ENCODE results near the gene AATK. TPM values are rescaled to one million over a fixed set of nuclear protein-coding genes. Genes with fewer than 3 reads are reported as not detected.

Gene AATK
- total RNA-seq, 2 donors from 2014 or later = 3.3 to 4.3 TPM

DNA sequence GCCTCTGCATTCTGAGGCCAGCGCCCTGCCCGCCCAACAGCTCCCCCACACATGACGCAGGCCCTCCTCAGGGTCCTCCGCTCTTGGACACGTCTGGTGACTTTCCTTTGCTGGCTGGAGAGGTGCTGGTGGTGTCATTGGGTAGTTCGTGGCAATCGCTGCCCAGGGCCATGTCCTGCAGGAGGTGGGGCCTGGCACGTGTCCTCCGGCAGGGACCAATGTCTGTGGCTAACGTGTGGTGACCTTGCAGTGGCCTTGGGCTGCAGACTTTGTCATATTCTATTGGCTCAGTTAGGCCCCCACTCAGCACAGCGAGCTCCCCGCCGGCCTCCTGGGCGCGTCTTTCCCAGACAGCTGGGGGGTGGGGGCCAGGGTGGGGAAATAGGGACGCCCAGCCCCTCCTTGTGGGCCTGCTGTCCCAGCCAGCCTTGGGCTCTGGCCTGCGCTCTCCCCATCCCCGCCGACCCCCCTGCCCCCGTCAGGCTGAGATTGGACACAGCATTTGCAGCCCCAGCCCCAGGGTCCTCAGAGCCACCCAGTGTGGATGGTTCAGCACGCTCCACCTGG, 52.8 kb downstream of the AATK start:
- Mint-ChIP-seq H3K27me3 (ENCODE audit: insufficient read depth) (no peaks in the 10 kb centered on the region), H3K4me1 (no peaks in the 10 kb centered on the region), H3K4me3 (no peak overlapping the region), H3K9me3 (no peaks in the 10 kb centered on the region), H3K27ac (no peak overlapping the region), H3K36me3 (ENCODE audit: low read depth) (no peaks in the 10 kb centered on the region)
- Histone ChIP-seq H3K36me3 (ENCODE audit: control insufficient read depth, insufficient read depth, low read length) (no peaks in the 10 kb centered on the region), H3K4me1 (ENCODE audit: control insufficient read depth, insufficient read depth, low read length) (no peaks in the 10 kb centered on the region), H3K4me3 (ENCODE audit: low read length) (no peak overlapping the region), H3K27me3 (ENCODE audit: control insufficient read depth, insufficient read depth, low read length, poor library complexity, severe bottlenecking) (no peaks in the 10 kb centered on the region), H3K9me3 (ENCODE audit: control insufficient read depth, low read length) (no peaks in the 10 kb centered on the region), H3K9ac (ENCODE audit: extremely low read depth, low read length, poor library complexity, severe bottlenecking) (no peak overlapping the region), H3K27ac (ENCODE audit: low read depth, low read length) (peak overlapping the region; percentile 49)
- 90 to 95% methylated on average over 6 to 21 of the region's 21 CpGs for WGBS, 2 experiments (ENCODE audit: insufficient coverage in 1 of 2, insufficient read length in 1 of 2)
- TF ChIP-seq, protein P1, sequence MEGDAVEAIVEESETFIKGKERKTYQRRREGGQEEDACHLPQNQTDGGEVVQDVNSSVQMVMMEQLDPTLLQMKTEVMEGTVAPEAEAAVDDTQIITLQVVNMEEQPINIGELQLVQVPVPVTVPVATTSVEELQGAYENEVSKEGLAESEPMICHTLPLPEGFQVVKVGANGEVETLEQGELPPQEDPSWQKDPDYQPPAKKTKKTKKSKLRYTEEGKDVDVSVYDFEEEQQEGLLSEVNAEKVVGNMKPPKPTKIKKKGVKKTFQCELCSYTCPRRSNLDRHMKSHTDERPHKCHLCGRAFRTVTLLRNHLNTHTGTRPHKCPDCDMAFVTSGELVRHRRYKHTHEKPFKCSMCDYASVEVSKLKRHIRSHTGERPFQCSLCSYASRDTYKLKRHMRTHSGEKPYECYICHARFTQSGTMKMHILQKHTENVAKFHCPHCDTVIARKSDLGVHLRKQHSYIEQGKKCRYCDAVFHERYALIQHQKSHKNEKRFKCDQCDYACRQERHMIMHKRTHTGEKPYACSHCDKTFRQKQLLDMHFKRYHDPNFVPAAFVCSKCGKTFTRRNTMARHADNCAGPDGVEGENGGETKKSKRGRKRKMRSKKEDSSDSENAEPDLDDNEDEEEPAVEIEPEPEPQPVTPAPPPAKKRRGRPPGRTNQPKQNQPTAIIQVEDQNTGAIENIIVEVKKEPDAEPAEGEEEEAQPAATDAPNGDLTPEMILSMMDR (conservative IDR thresholded peaks at IDR 0.05) = no peak
- no peak for DNase-seq

DNA sequence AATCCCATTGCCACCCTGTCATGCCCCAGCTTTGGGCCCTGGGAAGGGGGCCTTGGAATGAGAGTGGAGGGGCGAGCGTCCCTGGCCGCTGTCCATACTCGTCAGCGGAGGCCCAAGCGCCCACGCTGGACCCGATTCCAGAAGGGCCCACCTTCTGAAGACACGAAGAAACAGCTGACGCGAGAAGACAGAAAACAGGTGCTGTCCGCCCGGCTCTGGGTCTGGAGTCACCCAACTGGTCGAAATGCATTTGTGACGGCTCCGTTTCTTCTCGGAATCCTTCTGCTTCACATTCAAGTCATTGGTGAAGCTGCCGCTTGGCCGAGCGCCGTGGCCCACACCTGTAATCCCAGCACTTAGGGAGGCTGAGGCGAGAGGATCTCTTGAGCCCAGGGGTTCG, 53.6 kb downstream of the AATK start:
- Mint-ChIP-seq H3K4me3 (no peak overlapping the region), H3K4me1 (no peaks in the 10 kb centered on the region), H3K27ac (no peak overlapping the region), H3K36me3 (ENCODE audit: low read depth) (no peaks in the 10 kb centered on the region), H3K27me3 (ENCODE audit: insufficient read depth) (no peaks in the 10 kb centered on the region), H3K9me3 (no peaks in the 10 kb centered on the region)
- WGBS, 2 experiments (ENCODE audit: insufficient coverage in 1 of 2, insufficient read length in 1 of 2) = 94 to 97% methylated on average over 22 to 23 of the region's 23 CpGs
- H3K36me3 ChIP-seq (ENCODE audit: control insufficient read depth, insufficient read depth, low read length) = no peaks in the 10 kb centered on the region
- DNase-seq = no peak
- H3K27me3 ChIP-seq (ENCODE audit: control insufficient read depth, insufficient read depth, low read length, poor library complexity, severe bottlenecking) = no peaks in the 10 kb centered on the region
- no peak overlapping the region for H3K4me3 ChIP-seq (ENCODE audit: low read length)
- H3K27ac ChIP-seq (ENCODE audit: low read depth, low read length) = no peak overlapping the region
- no peaks in the 10 kb centered on the region for H3K9me3 ChIP-seq (ENCODE audit: control insufficient read depth, low read length)
- H3K9ac ChIP-seq (ENCODE audit: extremely low read depth, low read length, poor library complexity, severe bottlenecking) = no peak overlapping the region
- H3K4me1 ChIP-seq (ENCODE audit: control insufficient read depth, insufficient read depth, low read length) = no peaks in the 10 kb centered on the region
- TF ChIP-seq, protein P1 (conservative IDR thresholded peaks at IDR 0.05) = no peak

DNA sequence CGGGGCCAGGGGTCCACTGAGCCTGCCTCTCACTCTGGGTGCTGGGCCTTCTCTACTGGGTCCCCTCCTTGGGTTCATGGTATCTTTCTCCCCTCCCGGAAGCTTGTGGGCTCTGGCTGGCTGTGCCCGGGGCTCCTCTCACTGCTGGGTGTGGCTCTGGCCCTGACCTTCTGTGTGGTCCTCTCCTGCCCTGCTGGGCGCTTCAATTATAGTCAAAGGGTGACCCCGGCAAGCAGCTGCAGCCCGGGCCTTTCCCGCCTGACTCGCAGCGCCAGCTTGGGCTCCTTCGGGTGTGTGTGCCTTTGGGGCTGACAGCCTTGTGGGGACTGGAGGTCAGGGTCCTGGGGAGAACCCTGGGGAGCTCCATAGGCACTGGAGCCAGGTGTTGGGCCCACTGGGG, 55.0 kb downstream of the AATK start:
- H3K27me3 Mint-ChIP-seq (ENCODE audit: insufficient read depth) = no peaks in the 10 kb centered on the region
- no peaks in the 10 kb centered on the region for H3K9me3 Mint-ChIP-seq
- peak overlapping the region; percentile 29 for H3K27ac ChIP-seq (ENCODE audit: low read depth, low read length)
- no peaks in the 10 kb centered on the region for H3K4me1 ChIP-seq (ENCODE audit: control insufficient read depth, insufficient read depth, low read length)
- no peak for DNase-seq
- H3K4me1 Mint-ChIP-seq = no peaks in the 10 kb centered on the region
- no peak overlapping the region for H3K4me3 Mint-ChIP-seq
- H3K36me3 Mint-ChIP-seq (ENCODE audit: low read depth) = no peaks in the 10 kb centered on the region
- no peak overlapping the region for H3K9ac ChIP-seq (ENCODE audit: extremely low read depth, low read length, poor library complexity, severe bottlenecking)
- no peaks in the 10 kb centered on the region for H3K36me3 ChIP-seq (ENCODE audit: control insufficient read depth, insufficient read depth, low read length)
- no peaks in the 10 kb centered on the region for H3K27me3 ChIP-seq (ENCODE audit: control insufficient read depth, insufficient read depth, low read length, poor library complexity, severe bottlenecking)
- WGBS, 2 experiments (ENCODE audit: insufficient coverage in 1 of 2, insufficient read length in 1 of 2) = 75 to 85% methylated on average over 4 to 10 of the region's 10 CpGs
- TF ChIP-seq, protein P1 (conservative IDR thresholded peaks at IDR 0.05) = no peak
- no peak overlapping the region for H3K27ac Mint-ChIP-seq
- no peak overlapping the region for H3K4me3 ChIP-seq (ENCODE audit: low read length)
- no peaks in the 10 kb centered on the region for H3K9me3 ChIP-seq (ENCODE audit: control insufficient read depth, low read length)
